COLO829 (cell line): ENCODE results near the gene BRSK2.

Experiments
- DNase-seq: peaks from one replicate; pipeline ENCODE4 v3.0.0; 2012; ENCODE audit warnings: low spot score

BRSK2 gene

GRCh38 chr11:1377231-1377780 lies 12.4 kb upstream of the BRSK2 start:
- DNase-seq = no peak

- DNase-seq = no peak
Measured at GRCh38 chr11:1381793-1382425, 7.8 kb upstream of the BRSK2 start.

GRCh38 chr11:1382429-1382828 lies 7.3 kb upstream of the BRSK2 start:
- DNase-seq = no peak

GRCh38 chr11:1382831-1383607 lies 6.7 kb upstream of the BRSK2 start:
- DNase-seq = no peak

- DNase-seq = no peak
Measured at GRCh38 chr11:1384199-1384970, 5.3 kb upstream of the BRSK2 start.

- DNase-seq = no peak
Measured at GRCh38 chr11:1387521-1387920, 2.2 kb upstream of the BRSK2 start.

- no peak for DNase-seq
Measured at GRCh38 chr11:1387961-1388762, 1.6 kb upstream of the BRSK2 start.

- no peak for DNase-seq
Measured at GRCh38 chr11:1388763-1389102, 1.0 kb upstream of the BRSK2 start.

- DNase-seq = peak; percentile 92
Measured at GRCh38 chr11:1389103-1389931, 417 bp upstream of the BRSK2 start.

GRCh38 chr11:1390569-1391164 lies 933 bp downstream of the BRSK2 start:
- DNase-seq = no peak

GRCh38 chr11:1391165-1392075 lies 1.7 kb downstream of the BRSK2 start:
- DNase-seq = no peak

- DNase-seq = no peak
Measured at GRCh38 chr11:1392111-1392510, 2.4 kb downstream of the BRSK2 start.

GRCh38 chr11:1392561-1392960 lies 2.8 kb downstream of the BRSK2 start:
- DNase-seq = no peak

- DNase-seq = no peak
Measured at GRCh38 chr11:1393038-1393710, 3.4 kb downstream of the BRSK2 start.

- no peak for DNase-seq
Measured at GRCh38 chr11:1394936-1395772, 5.4 kb downstream of the BRSK2 start.

- DNase-seq = no peak
Measured at GRCh38 chr11:1395773-1396374, 6.1 kb downstream of the BRSK2 start.

GRCh38 chr11:1396375-1396841 lies 6.7 kb downstream of the BRSK2 start:
- DNase-seq = no peak
